Parathyroid adenoma (tissue), 2 donors: ENCODE results near the gene ZDHHC8.

ENCODE experiments used
- H2AFZ ChIP-seq: fragments of 300-600 bp; sonication (generic); one replicate; pipeline ENCODE4 v1.7.0; 2017; ENCODE audit warnings: antibody characterized with exemption, mild to moderate bottlenecking
- H3K27ac ChIP-seq: fragments of 300-600 bp; sonication (generic); one replicate; pipeline ENCODE4 v1.7.0; 2017
- H3K27me3 ChIP-seq: fragments of 300-600 bp; sonication (generic); one replicate; pipeline ENCODE4 v1.7.0; 2017; ENCODE audit warnings: low read length; ENCODE audit not compliant: control insufficient read depth, insufficient read depth
- H3K36me3 ChIP-seq: fragments of 300-600 bp; sonication (generic); one replicate; pipeline ENCODE4 v1.7.0; 2017; ENCODE audit warnings: low read length; ENCODE audit not compliant: control insufficient read depth, insufficient read depth
- H3K4me1 ChIP-seq: fragments of 300-600 bp; sonication (generic); one replicate; pipeline ENCODE4 v1.7.0; 2017; ENCODE audit warnings: control low read depth
- H3K4me2 ChIP-seq: fragments of 300-600 bp; sonication (generic); one replicate; pipeline ENCODE4 v1.7.0; 2017; ENCODE audit warnings: low read length
- H3K4me3 ChIP-seq: fragments of 300-600 bp; sonication (generic); one replicate; pipeline ENCODE4 v1.7.0; 2017; ENCODE audit warnings: low read depth, low read length
- H3K79me2 ChIP-seq: fragments of 300-600 bp; sonication (generic); one replicate; pipeline ENCODE4 v1.7.0; 2017; ENCODE audit warnings: control low read depth
- H3K9ac ChIP-seq: fragments of 300-600 bp; sonication (generic); one replicate; pipeline ENCODE4 v1.7.0; 2017; ENCODE audit warnings: mild to moderate bottlenecking
- H3K9me3 ChIP-seq: fragments of 300-600 bp; sonication (generic); one replicate; pipeline ENCODE4 v1.7.0; 2017; ENCODE audit warnings: low read length; ENCODE audit not compliant: control insufficient read depth
- TF ChIP-seq, protein P1 (sequence below): fragments of 300-600 bp; sonication (generic); IDR thresholded peaks from one replicate; pipeline ENCODE4 v1.7.0; 2017; ENCODE audit warnings: antibody characterized with exemption, mild to moderate bottlenecking
- donor health status: primary hyperparathyroidism.

Gene ZDHHC8

DNA sequence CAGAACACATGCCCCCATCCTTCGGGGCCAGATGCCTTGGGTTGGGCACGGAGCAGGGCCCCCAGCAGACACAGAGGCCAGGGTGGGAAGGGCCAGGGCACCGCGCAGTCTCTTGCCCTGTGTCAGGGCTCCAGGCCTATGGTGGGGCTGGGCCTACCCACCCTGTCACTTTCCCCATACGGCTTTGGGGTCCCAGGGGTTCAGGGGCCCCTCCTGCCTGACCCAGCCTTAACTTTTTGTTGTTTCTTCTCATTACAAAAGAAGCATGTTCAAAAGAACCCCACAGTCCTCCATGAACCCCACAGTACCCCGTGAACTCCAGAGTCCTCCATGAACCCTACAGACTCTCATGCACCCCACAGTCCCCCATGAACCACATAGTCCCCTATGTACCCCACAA lies 52.2 kb downstream of the ZDHHC8 start:
- H2AFZ ChIP-seq, result no peak overlapping the region
- no peak overlapping the region for H3K27ac ChIP-seq
- no peaks in the 10 kb centered on the region for H3K4me1 ChIP-seq
- no peak overlapping the region for H3K4me2 ChIP-seq
- H3K27me3 ChIP-seq, result no peaks in the 10 kb centered on the region
- H3K4me3 ChIP-seq, result no peak overlapping the region
- H3K9ac ChIP-seq, result no peak overlapping the region
- TF ChIP-seq, protein P1, sequence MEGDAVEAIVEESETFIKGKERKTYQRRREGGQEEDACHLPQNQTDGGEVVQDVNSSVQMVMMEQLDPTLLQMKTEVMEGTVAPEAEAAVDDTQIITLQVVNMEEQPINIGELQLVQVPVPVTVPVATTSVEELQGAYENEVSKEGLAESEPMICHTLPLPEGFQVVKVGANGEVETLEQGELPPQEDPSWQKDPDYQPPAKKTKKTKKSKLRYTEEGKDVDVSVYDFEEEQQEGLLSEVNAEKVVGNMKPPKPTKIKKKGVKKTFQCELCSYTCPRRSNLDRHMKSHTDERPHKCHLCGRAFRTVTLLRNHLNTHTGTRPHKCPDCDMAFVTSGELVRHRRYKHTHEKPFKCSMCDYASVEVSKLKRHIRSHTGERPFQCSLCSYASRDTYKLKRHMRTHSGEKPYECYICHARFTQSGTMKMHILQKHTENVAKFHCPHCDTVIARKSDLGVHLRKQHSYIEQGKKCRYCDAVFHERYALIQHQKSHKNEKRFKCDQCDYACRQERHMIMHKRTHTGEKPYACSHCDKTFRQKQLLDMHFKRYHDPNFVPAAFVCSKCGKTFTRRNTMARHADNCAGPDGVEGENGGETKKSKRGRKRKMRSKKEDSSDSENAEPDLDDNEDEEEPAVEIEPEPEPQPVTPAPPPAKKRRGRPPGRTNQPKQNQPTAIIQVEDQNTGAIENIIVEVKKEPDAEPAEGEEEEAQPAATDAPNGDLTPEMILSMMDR, result no peak
- no peaks in the 10 kb centered on the region for H3K36me3 ChIP-seq
- no peaks in the 10 kb centered on the region for H3K79me2 ChIP-seq
- no peaks in the 10 kb centered on the region for H3K9me3 ChIP-seq

DNA sequence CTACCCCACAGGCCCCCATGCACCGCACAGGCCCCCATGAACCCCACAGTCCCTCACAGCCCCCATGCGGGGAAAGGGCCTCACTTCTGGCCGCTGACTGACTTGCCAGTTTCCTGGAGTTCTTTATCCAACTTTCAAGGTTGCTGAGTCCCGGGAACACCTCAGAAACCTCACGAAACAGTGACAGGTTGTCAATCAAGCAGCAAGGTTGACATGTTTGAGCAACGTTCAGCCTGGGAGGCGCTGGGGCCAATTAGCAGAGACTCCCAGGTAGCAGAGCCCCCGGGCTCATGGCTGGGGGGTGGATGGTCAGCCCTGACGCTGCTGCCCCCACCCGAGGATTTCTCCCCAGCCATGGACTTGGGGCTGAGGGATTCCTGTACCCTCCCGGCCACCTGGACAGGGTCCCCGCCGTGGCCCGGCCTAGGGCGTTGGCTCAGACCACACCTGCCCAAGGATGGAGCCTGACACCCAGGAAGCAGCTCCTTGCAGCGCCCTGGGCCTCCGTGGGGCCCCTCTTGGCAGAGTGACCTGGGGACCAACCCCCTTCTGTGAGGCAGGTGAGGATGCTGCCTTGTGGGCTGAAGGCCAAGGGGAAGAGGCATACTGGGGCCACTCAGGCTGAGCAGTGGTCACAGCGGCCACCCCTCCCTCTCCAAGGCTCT lies 53.0 kb downstream of the ZDHHC8 start:
- no peaks in the 10 kb centered on the region for H3K9me3 ChIP-seq
- H2AFZ ChIP-seq, result no peak overlapping the region
- H3K4me2 ChIP-seq, result no peak overlapping the region
- H3K4me3 ChIP-seq, result no peak overlapping the region
- no peaks in the 10 kb centered on the region for H3K27me3 ChIP-seq
- no peaks in the 10 kb centered on the region for H3K79me2 ChIP-seq
- no peaks in the 10 kb centered on the region for H3K36me3 ChIP-seq
- H3K27ac ChIP-seq, result no peak overlapping the region
- H3K9ac ChIP-seq, result no peak overlapping the region
- H3K4me1 ChIP-seq, result no peaks in the 10 kb centered on the region
- TF ChIP-seq, protein P1, result no peak

GRCh38 chr22:20185750-20186149 lies 54.1 kb downstream of the ZDHHC8 start:
- Histone ChIP-seq H2AFZ (no peak overlapping the region), H3K9me3 (no peaks in the 10 kb centered on the region), H3K27ac (no peak overlapping the region), H3K4me3 (no peak overlapping the region), H3K9ac (no peak overlapping the region), H3K36me3 (no peaks in the 10 kb centered on the region), H3K4me2 (no peak overlapping the region), H3K27me3 (no peaks in the 10 kb centered on the region), H3K79me2 (no peaks in the 10 kb centered on the region), H3K4me1 (no peaks in the 10 kb centered on the region)
- TF ChIP-seq, protein P1, result no peak

DNA sequence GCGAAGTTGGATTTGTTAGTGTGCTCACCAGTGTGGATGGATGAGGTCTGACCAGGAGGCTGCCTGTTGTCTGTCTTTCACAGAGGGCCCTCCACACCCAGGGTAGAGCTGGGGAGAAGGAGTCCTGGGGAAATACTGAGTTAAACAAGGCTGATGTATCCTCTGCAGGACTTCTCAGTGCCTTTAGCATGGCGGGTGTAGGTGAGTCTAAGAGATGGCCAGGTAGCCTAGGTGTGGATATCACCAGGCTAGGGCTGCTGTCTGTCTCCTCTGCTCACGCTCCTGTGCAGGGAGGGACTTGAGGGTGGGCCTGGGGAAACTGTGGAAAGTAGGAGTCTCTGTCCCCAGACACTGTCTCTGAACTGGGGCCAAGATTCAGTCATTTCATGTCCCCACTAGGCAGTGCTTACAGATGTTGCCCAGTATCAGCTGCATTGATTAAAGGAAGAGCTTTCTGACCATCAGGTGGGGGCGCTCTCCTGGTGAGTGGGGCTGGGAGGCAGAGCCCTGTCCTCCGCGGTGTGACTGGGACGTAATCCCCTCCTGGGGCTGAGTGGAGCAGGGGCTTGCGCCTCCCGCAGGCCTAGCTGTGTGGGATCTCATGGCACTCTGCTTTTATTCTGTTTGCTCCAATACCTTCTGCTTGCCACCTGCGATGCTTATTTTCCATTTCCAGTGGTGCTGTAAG lies 54.7 kb downstream of the ZDHHC8 start:
- no peaks in the 10 kb centered on the region for H3K4me1 ChIP-seq
- TF ChIP-seq, protein P1, result no peak
- no peak overlapping the region for H3K4me3 ChIP-seq
- H3K79me2 ChIP-seq, result no peaks in the 10 kb centered on the region
- no peaks in the 10 kb centered on the region for H3K9me3 ChIP-seq
- no peaks in the 10 kb centered on the region for H3K36me3 ChIP-seq
- no peak overlapping the region for H3K4me2 ChIP-seq
- no peaks in the 10 kb centered on the region for H3K27me3 ChIP-seq
- no peak overlapping the region for H3K27ac ChIP-seq
- no peak overlapping the region for H2AFZ ChIP-seq
- H3K9ac ChIP-seq, result no peak overlapping the region
